K562 (cell line): ENCODE data around the gene ACER1. TPM values are rescaled to one million over a fixed set of nuclear protein-coding genes. Genes with fewer than 3 reads are reported as not detected.

Experiments
- CREB3 ChIP-seq: fragments of 450-650 bp; conservative IDR thresholded peaks from 2 replicates; pipeline ENCODE4 v1.6.1; 2016; ENCODE audit warnings: missing genetic modification characterization, low read depth, mild to moderate bottlenecking, missing compliant biosample characterization, moderate library complexity
- ELF1 ChIP-seq: fragments of 200-800 bp; sonication (Bioruptor generic); IDR thresholded peaks from 2 replicates; pipeline ENCODE4 v1.6.1; 2016; ENCODE audit warnings: missing genetic modification characterization, missing compliant biosample characterization
- HMBOX1 ChIP-seq: sonication (generic); IDR thresholded peaks from 2 replicates; pipeline ENCODE4 v1.6.1; 2016
- PBX2 ChIP-seq, 2 experiments: IDR thresholded peaks in 1 of 2; conservative IDR thresholded peaks in 1 of 2; 2 replicates each; pipeline ENCODE4 v1.6.1; 2016; ENCODE audit warnings: low read depth in 2 of 2, mild to moderate bottlenecking in 1 of 2, missing compliant biosample characterization in 1 of 2, missing genetic modification characterization in 1 of 2, moderate library complexity in 1 of 2
- RBM15 ChIP-seq: fragments of 200-400 bp; formaldehyde crosslinking; IDR thresholded peaks from 2 replicates; pipeline ENCODE4 v1.6.1; 2018; ENCODE audit warnings: mild to moderate bottlenecking, low read length, moderate library complexity; ENCODE audit not compliant: insufficient read depth
- RUNX1 ChIP-seq: sonication (generic); IDR thresholded peaks from 2 replicates; pipeline ENCODE4 v1.6.1; 2016; ENCODE audit warnings: antibody characterized with exemption, low read depth
- XRCC5 ChIP-seq: fragments of 200-400 bp; formaldehyde crosslinking; IDR thresholded peaks from 2 replicates; pipeline ENCODE4 v1.6.1; 2017; ENCODE audit warnings: low read depth, mild to moderate bottlenecking, low read length
- ZBTB7A ChIP-seq: IDR thresholded peaks from 2 replicates; pipeline ENCODE4 v1.6.1; 2011; ENCODE audit warnings: low read depth, mild to moderate bottlenecking, low read length, moderate library complexity, borderline replicate concordance; ENCODE audit not compliant: control insufficient read depth
- ZNF133 ChIP-seq: fragments of 250-450 bp; sonication (Bioruptor Pico); IDR thresholded peaks from 2 replicates; pipeline ENCODE4 v1.4.0; 2020; ENCODE audit warnings: mild to moderate bottlenecking
- ZNF347 ChIP-seq: fragments of 450-650 bp; formaldehyde crosslinking; IDR thresholded peaks from 2 replicates; pipeline ENCODE4 v1.4.0; 2020; ENCODE audit warnings: low read depth, mild to moderate bottlenecking, moderate library complexity
- polyA plus RNA-seq, 8 experiments: library from polyadenylated mRNA; depleted of rRNA in 4 of 8; stranded (reverse) in 5 of 8; unstranded in 3 of 8; fragments of >200 nt; fragmentation: Nextera tagmentation in 2 of 8; fragmentation: Illumina TruSeq in 1 of 8; extraction: Ambion mirVana in 2 of 8; extraction: Trizol in 1 of 8; gene quantifications; 2 replicates each; pipeline versions ENCODE4 v1.2.1 to v1.2.3, GENCODE V29; 2011 to 2014; ENCODE audit warnings: inconsistent platforms in 1 of 8, missing spikeins in 1 of 8
- total RNA-seq, 7 experiments: library from RNA; depleted of rRNA in 6 of 7; stranded (reverse); fragments of >200 nt in 6 of 7; fragmentation: Illumina TruSeq in 2 of 7; extraction: Trizol in 2 of 7; gene quantifications; 2 replicates each; pipeline versions ENCODE4 v1.2.1 to v1.2.3, GENCODE V29; 2011 to 2021; ENCODE audit warnings: low replicate concordance in 1 of 7

Gene ACER1
- total and polyA plus RNA-seq, 9 of the 15 experiments (the other 6 are each of a cell fraction or from before 2014, with no cell fraction given): not detected

GRCh38 chr19:6279931-6280591, 53.4 kb downstream of the ACER1 start, which contains the start of gene MLLT1 (continued):
- TF ChIP-seq XRCC5: no peak
- no peak for TF ChIP-seq ZNF133 (CRISPR knock-in tag)
- TF ChIP-seq RBM15: no peak
- no peak for TF ChIP-seq CREB3 (tag)
- TF ChIP-seq ZNF347: no peak
- TF ChIP-seq ELF1 (tag): peak; percentile 83
- TF ChIP-seq ZBTB7A: peak; percentile 77; the same call in 1 of the 2 replicates
- TF ChIP-seq HMBOX1: no peak
- TF ChIP-seq PBX2 (CRISPR knock-in tag; IDR thresholded peaks at IDR 0.05; ENCODE audit: low read depth): peak; percentile 95
- TF ChIP-seq PBX2 (tag; conservative IDR thresholded peaks at IDR 0.05; ENCODE audit: low read depth): peak; percentile 59
- no peak for TF ChIP-seq RUNX1
